Astrocyte of the spinal cord (primary cell): ENCODE measurements around the gene MTPN.

Source experiments
- DNase-seq: peaks from one replicate; pipeline ENCODE4 v3.0.0; 2011; ENCODE audit warnings: low read depth, low spot score
- H3K4me3 ChIP-seq: 2 replicates; pipeline ENCODE4 v1.5.1; 2011; ENCODE audit warnings: low read depth, mild to moderate bottlenecking, low read length, moderate library complexity
- in situ Hi-C: cut with HindIII; loops from 2 replicates; pipeline ENCODE4 v1.10.0; 2017; ENCODE audit warnings: low sequenced_read_pairs
- TF ChIP-seq, protein P1 (sequence below): IDR thresholded peaks from 2 replicates; pipeline ENCODE4 v1.5.1; 2012; ENCODE audit warnings: low read depth, mild to moderate bottlenecking, low read length, inconsistent platforms

MTPN gene

DNA sequence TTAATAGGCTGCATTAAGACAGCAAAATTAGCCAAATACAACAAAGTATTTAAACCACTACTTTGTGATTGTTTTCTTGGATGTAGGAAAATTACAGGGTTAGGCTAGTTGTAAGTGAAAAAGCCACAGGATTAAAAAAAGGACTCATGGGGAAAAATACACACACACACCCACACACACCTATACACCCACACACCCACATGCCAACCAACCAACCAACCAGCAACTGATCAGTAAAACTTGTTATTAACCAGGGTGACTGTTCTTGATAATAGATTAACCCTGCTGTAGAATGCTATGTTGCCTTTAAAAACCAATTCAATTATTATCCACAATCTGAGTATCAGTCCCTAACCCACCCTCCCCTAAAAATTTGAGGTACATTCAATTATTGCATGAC is 49.0 kb downstream of the MTPN start:
- in situ Hi-C loops, result no loop called here
- no peak overlapping the region for H3K4me3 ChIP-seq
- no peak for DNase-seq
- TF ChIP-seq, protein P1, sequence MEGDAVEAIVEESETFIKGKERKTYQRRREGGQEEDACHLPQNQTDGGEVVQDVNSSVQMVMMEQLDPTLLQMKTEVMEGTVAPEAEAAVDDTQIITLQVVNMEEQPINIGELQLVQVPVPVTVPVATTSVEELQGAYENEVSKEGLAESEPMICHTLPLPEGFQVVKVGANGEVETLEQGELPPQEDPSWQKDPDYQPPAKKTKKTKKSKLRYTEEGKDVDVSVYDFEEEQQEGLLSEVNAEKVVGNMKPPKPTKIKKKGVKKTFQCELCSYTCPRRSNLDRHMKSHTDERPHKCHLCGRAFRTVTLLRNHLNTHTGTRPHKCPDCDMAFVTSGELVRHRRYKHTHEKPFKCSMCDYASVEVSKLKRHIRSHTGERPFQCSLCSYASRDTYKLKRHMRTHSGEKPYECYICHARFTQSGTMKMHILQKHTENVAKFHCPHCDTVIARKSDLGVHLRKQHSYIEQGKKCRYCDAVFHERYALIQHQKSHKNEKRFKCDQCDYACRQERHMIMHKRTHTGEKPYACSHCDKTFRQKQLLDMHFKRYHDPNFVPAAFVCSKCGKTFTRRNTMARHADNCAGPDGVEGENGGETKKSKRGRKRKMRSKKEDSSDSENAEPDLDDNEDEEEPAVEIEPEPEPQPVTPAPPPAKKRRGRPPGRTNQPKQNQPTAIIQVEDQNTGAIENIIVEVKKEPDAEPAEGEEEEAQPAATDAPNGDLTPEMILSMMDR, result no peak

DNA sequence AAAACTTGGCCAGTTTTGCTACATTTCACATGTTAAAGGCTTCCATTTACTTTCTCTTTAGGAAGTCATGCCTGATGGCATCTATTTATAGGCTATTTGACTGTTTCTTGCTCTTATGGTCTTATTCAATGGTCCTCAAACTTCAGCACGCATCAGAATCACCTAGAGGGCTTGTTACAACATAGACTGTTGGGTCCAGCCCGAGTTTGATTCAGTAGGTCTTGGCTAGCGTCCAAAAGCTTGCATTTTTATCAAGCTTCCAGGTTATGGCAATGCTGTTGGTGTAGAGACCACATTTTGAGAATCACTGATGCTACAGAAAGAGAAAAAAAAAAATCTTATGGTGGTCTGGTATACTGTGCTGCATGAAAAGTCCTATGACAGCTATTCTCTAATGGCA is 51.9 kb downstream of the MTPN start:
- in situ Hi-C loops, result no loop called here
- no peak for DNase-seq
- TF ChIP-seq, protein P1, result no peak
- no peak overlapping the region for H3K4me3 ChIP-seq

DNA sequence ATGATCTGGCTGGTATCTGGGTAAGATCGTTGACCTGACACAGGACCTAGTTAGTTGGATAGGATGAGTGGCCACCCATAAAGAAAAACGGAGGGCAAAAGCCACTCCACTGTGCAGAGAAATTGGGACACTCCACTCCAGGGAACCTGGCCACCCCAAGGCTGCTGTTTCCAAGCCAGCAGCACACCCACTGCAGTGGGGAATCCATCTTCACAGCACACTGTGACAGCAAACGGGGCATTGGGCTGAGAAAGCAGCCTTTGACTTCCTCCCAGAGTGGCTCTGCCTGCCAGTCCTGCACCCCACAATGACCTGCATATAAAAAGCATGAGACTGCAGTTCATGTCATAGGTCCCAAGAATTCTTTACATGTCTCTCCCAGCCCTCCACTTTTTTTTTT is 52.9 kb downstream of the MTPN start:
- TF ChIP-seq, protein P1, result no peak
- H3K4me3 ChIP-seq, result no peak overlapping the region
- in situ Hi-C loops, result no loop called here
- DNase-seq, result no peak

- no peak overlapping the region for H3K4me3 ChIP-seq
- in situ Hi-C loops, result no loop called here
- TF ChIP-seq, protein P1, result no peak
- no peak for DNase-seq
Observed at GRCh38 chr7:135922263-135922662, 54.9 kb downstream of the MTPN start.

DNA sequence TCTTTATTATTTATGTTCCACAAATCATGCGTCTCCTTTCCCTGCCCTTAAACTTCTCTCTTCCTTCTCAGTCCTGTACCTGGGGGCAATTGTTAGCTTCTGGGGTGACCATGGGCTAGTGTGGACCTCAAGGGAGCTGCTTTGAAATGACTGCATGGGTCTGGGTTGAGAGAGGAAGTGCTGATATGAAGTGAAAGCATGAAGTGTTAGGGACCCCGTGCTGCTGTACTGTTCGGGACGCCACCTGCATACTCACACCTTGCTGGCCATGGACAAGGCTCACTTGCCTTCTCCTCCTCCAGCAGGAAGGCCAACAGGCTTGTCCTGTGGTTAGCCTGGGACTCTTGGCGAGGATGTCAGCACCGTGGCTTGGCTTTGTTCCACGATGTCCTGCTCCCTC is 56.7 kb downstream of the MTPN start:
- DNase-seq, result no peak
- H3K4me3 ChIP-seq, result no peak overlapping the region
- TF ChIP-seq, protein P1, result no peak
- in situ Hi-C loops, result no loop called here

- in situ Hi-C loops, result no loop called here
- DNase-seq, result no peak
- no peak overlapping the region for H3K4me3 ChIP-seq
- TF ChIP-seq, protein P1, result no peak
Observed at GRCh38 chr7:135919071-135919841, 57.9 kb downstream of the MTPN start.
